K562 (cell line): ENCODE measurements around the gene DIAPH1. TPM values are rescaled to one million over a fixed set of nuclear protein-coding genes. Genes with fewer than 3 reads are reported as not detected.

Experiments used
- ATAC-seq: fragments of 200-7000 bp; cut with Tn5 transposase; 3 replicates; pipeline ENCODE4 v1.9.1; 2020; ENCODE audit warnings: moderate library complexity
- BruUV-seq: library from RNA; stranded (reverse); fragments of 400-500 nt; replicated peaks from 2 replicates; lab custom pipeline; 2021; lab: Mats Ljungman, UMichigan
- CTCF ChIA-PET: fragments of 300-600 bp; formaldehyde crosslinking; extraction: SDS; loops from one replicate; lab custom pipeline; 2021; ENCODE audit warnings: low intra/inter-chr PET ratio; lab: Yijun Ruan, JAX
- POLR2A ChIA-PET: fragments of 300-600, 350-650 bp; sonication (Branson Sonifier 250); formaldehyde crosslinking; extraction: SDS; loops from one replicate; lab custom pipeline; 2021; ENCODE audit warnings: antibody characterized with exemption, inconsistent platforms; lab: Yijun Ruan, JAX
- DNase-seq, 4 experiments: peaks; one replicate each; pipeline versions ENCODE4 v3.0.0 to v3.0.0-alpha.2; 2011 to 2018; ENCODE audit warnings: low spot score in 3 of 4, mixed read lengths in 3 of 4; ENCODE audit errors: extremely low read depth in 1 of 4
- FAIRE-seq: peaks from 2 replicates; lab custom pipeline; 2011; peaks lifted over from hg19 to GRCh38; lab: Jason Lieb, UNC
- H2AFZ ChIP-seq: 2 replicates; pipeline ENCODE4 v1.6.0; 2011; ENCODE audit warnings: low read depth, low read length, control low read depth, inconsistent platforms
- H3K27ac ChIP-seq: fragments of 200-600 bp; 3 replicates; pipeline ENCODE4 v1.8.0; 2011; ENCODE audit warnings: low read depth, mild to moderate bottlenecking, control low read depth, inconsistent platforms, low read length, moderate library complexity, mixed read lengths; ENCODE audit errors: extremely low read depth
- H3K27me3 ChIP-seq, 2 experiments: fragments of 300-600 bp in 1 of 2; 2 replicates in 1 of 2; 3 replicates in 1 of 2; pipeline versions ENCODE4 v1.6.0 to v1.8.0; 2011; ENCODE audit warnings: inconsistent platforms in 2 of 2, low read length in 2 of 2, mild to moderate bottlenecking in 1 of 2, mixed read lengths in 1 of 2, moderate library complexity in 1 of 2; ENCODE audit not compliant: control insufficient read depth in 2 of 2, insufficient read depth in 2 of 2
- H3K36me3 ChIP-seq: fragments of 300-600 bp; 3 replicates; pipeline ENCODE4 v1.8.0; 2011; ENCODE audit warnings: mild to moderate bottlenecking, low read length, inconsistent platforms; ENCODE audit not compliant: control insufficient read depth, insufficient read depth
- H3K4me1 ChIP-seq, 2 experiments: fragments of 200-600 bp in 1 of 2; replicated peaks in 1 of 2; 2 replicates in 1 of 2; 3 replicates in 1 of 2; pipeline versions ENCODE4 v1.5.1 to v1.8.0; 2011; ENCODE audit warnings: inconsistent platforms in 2 of 2, low read length in 2 of 2, mild to moderate bottlenecking in 1 of 2, mixed read lengths in 1 of 2, moderate library complexity in 1 of 2; ENCODE audit not compliant: control insufficient read depth in 2 of 2, insufficient read depth in 2 of 2
- H3K4me2 ChIP-seq: 2 replicates; pipeline ENCODE4 v1.6.1; 2011; ENCODE audit warnings: low read length, control low read depth, inconsistent platforms, mixed read lengths; ENCODE audit not compliant: insufficient read depth
- H3K4me3 ChIP-seq: fragments of 200-600 bp; sonication (generic), shearing (Covaris generic); 2 replicates; pipeline ENCODE4 v1.5.1; 2016; ENCODE audit warnings: control low read depth, inconsistent platforms
- H3K79me2 ChIP-seq: fragments of 200-600 bp; 3 replicates; pipeline ENCODE4 v1.8.0; 2011; ENCODE audit warnings: low read length, inconsistent platforms; ENCODE audit not compliant: control insufficient read depth, insufficient read depth
- H3K9ac ChIP-seq, 2 experiments: 2 replicates each; pipeline versions ENCODE4 v1.6.0 to v1.6.1; 2011; ENCODE audit warnings: low read depth in 2 of 2, low read length in 2 of 2, control low read depth in 1 of 2, inconsistent platforms in 1 of 2, mild to moderate bottlenecking in 1 of 2, mixed read lengths in 1 of 2; ENCODE audit not compliant: insufficient read depth in 1 of 2
- H3K9me1 ChIP-seq: one replicate; pipeline ENCODE4 v1.6.0; 2011; ENCODE audit warnings: inconsistent platforms, mild to moderate bottlenecking, low read length, moderate library complexity; ENCODE audit not compliant: control insufficient read depth, insufficient read depth
- H3K9me3 ChIP-seq: replicated peaks from 2 replicates; pipeline ENCODE4 v1.5.1; 2011; ENCODE audit warnings: low read depth, low read length, inconsistent platforms; ENCODE audit not compliant: control insufficient read depth, insufficient read depth
- H4K20me1 ChIP-seq: replicated peaks from 2 replicates; pipeline ENCODE4 v1.6.1; 2011; ENCODE audit warnings: low read length, inconsistent platforms, mixed read lengths; ENCODE audit not compliant: control insufficient read depth, insufficient read depth
- ARID1B ChIP-seq: fragments of 450-650 bp; IDR thresholded peaks from 2 replicates; pipeline ENCODE4 v1.6.1; 2016; ENCODE audit warnings: antibody characterized with exemption, mild to moderate bottlenecking, inconsistent platforms
- CBX8 ChIP-seq: fragments of 200-600 bp; sonication (generic); IDR thresholded peaks from 2 replicates; pipeline ENCODE4 v1.6.1; 2012; ENCODE audit warnings: borderline replicate concordance, mixed run types, low read depth, mild to moderate bottlenecking, moderate library complexity, mixed read lengths, low read length, control low read depth, inconsistent platforms; ENCODE audit not compliant: poor library complexity, severe bottlenecking; ENCODE audit errors: extremely low read depth
- FOXM1 ChIP-seq, 2 experiments: fragments of 450-650 bp in 1 of 2; sonication (generic) in 1 of 2; formaldehyde crosslinking in 1 of 2; IDR thresholded peaks; 2 replicates each; pipeline versions ENCODE4 v1.6.1 to v1.9.0; 2017 to 2022; ENCODE audit warnings: low read depth in 2 of 2, mild to moderate bottlenecking in 2 of 2, missing genetic modification reagents in 1 of 2, moderate library complexity in 1 of 2
- HMGXB4 ChIP-seq: sonication (generic); formaldehyde crosslinking; IDR thresholded peaks from 2 replicates; pipeline ENCODE4 v1.8.1; 2023; ENCODE audit warnings: mild to moderate bottlenecking, missing genetic modification reagents
- IRF2 ChIP-seq: sonication (generic); formaldehyde crosslinking; IDR thresholded peaks from 2 replicates; pipeline ENCODE4 v1.8.1; 2022; ENCODE audit warnings: mild to moderate bottlenecking, missing genetic modification reagents
- NEUROD1 ChIP-seq: fragments of 150-350 bp; IDR thresholded peaks from 2 replicates; pipeline ENCODE4 v1.6.1; 2014; ENCODE audit warnings: borderline replicate concordance, low read length, low read depth; ENCODE audit not compliant: partially characterized antibody
- NFYB ChIP-seq: IDR thresholded peaks from 2 replicates; pipeline ENCODE4 v1.6.1; 2011; ENCODE audit warnings: mild to moderate bottlenecking, moderate library complexity; ENCODE audit not compliant: insufficient read length; ENCODE audit errors: extremely low read depth
- SAP30 ChIP-seq: fragments of 200-600 bp; sonication (generic); IDR thresholded peaks from 2 replicates; pipeline ENCODE4 v1.6.1; 2012; ENCODE audit warnings: borderline replicate concordance, low read depth, mild to moderate bottlenecking, moderate library complexity, low read length, control low read depth, inconsistent platforms; ENCODE audit not compliant: insufficient read depth, poor library complexity, severe bottlenecking
- SMC3 ChIP-seq: conservative IDR thresholded peaks from 2 replicates; pipeline ENCODE4 v1.6.1; 2011; ENCODE audit warnings: low read depth, low read length, improper control_type of control experiment; ENCODE audit not compliant: insufficient read depth
- TCF3 ChIP-seq: sonication (generic); formaldehyde crosslinking; IDR thresholded peaks from 2 replicates; pipeline ENCODE4 v1.4.0; 2020; ENCODE audit warnings: mild to moderate bottlenecking, missing genetic modification reagents
- ZBTB7A ChIP-seq: IDR thresholded peaks from 2 replicates; pipeline ENCODE4 v1.6.1; 2011; ENCODE audit warnings: low read depth, mild to moderate bottlenecking, low read length, moderate library complexity, borderline replicate concordance; ENCODE audit not compliant: control insufficient read depth
- WGBS: fragments of 100-300 bp; shearing (Covaris generic); methylation state at CpG from one replicate; pipeline ENCODE4 v1.1.6; 2016; ENCODE audit warnings: low coverage, mixed read lengths; ENCODE audit not compliant: insufficient coverage; ENCODE audit errors: missing lambda C conversion rate; 5-methylcytosine and 5-hydroxymethylcytosine counted together
- in situ Hi-C: fragments of 300-500 bp; cut with MboI; formaldehyde crosslinking; loops from 4 replicates; pipeline ENCODE4 v1.15.0; 2018; ENCODE audit warnings: inconsistent platforms, mixed read lengths
- intact Hi-C: fragments of 100-400 bp; cut with micrococcal nuclease; formaldehyde crosslinking; loops from 2 replicates; pipeline ENCODE4 v1.14.2; 2022
- polyA plus RNA-seq, 8 experiments: library from polyadenylated mRNA; depleted of rRNA in 4 of 8; stranded (reverse) in 5 of 8; unstranded in 3 of 8; fragments of >200 nt; fragmentation: Nextera tagmentation in 2 of 8; fragmentation: Illumina TruSeq in 1 of 8; extraction: Ambion mirVana in 2 of 8; extraction: Trizol in 1 of 8; gene quantifications; 2 replicates each; pipeline versions ENCODE4 v1.2.1 to v1.2.3, GENCODE V29; 2011 to 2014; ENCODE audit warnings: inconsistent platforms in 1 of 8, missing spikeins in 1 of 8
- total RNA-seq, 7 experiments: library from RNA; depleted of rRNA in 6 of 7; stranded (reverse); fragments of >200 nt in 6 of 7; fragmentation: Illumina TruSeq in 2 of 7; extraction: Trizol in 2 of 7; gene quantifications; 2 replicates each; pipeline versions ENCODE4 v1.2.1 to v1.2.3, GENCODE V29; 2011 to 2021; ENCODE audit warnings: low replicate concordance in 1 of 7

The DIAPH1 gene
- total and polyA plus RNA-seq, 9 of the 15 experiments (the other 6 are each of a cell fraction or from before 2014, with no cell fraction given): 60.8 to 328 (median 97.8) TPM

DNA sequence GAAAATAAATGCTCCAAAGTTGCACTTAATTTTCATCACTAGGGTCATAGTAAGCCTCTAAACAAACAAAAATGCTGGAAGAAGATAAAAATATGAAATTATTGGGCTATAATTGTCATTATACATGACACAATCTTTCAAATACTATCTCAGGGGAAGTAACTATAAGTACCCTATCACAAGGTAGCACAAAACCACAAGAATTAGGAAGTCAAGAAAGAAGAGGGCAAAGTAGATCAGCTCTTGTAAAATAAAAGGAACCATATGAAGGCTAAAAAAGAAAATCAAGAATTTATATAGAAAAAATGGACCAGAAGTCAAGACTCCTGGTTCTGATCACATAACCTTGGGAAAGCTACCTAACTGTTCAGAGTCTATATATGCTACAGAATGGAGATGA, 48.1 kb downstream of the DIAPH1 start:
- no peak for DNase-seq
- TF ChIP-seq TCF3 (peak; percentile 37; the same call in 1 of the 2 replicates), IRF2 (CRISPR knock-in tag) (no peak), ARID1B (0 out of 2 replicates have a peak, but pooled peaks have one; percentile 22)
- 0 out of 3 replicates have a peak, but pooled peaks cover 4% of the 10 kb centered on the region for H3K79me2 ChIP-seq
- H3K27me3 ChIP-seq: no peaks in the 10 kb centered on the region
- CTCF ChIA-PET: no interaction called here
- BruUV-seq: no TSS peak
- intact Hi-C loops: no loop called here
- no peaks in the 10 kb centered on the region for H3K9me3 ChIP-seq
- POLR2A ChIA-PET: no interaction called here
- no peak overlapping the region for H3K4me3 ChIP-seq
- peaks cover 94% of the 10 kb centered on the region for H3K36me3 ChIP-seq
- H3K9ac ChIP-seq: no peak overlapping the region
- H3K4me2 ChIP-seq: no peak overlapping the region
- in situ Hi-C loops: no loop called here
- H3K4me1 ChIP-seq: 0 out of 5 replicates have a peak, but pooled peaks cover 0 to 7% of the 10 kb centered on the region in 2 experiments
- no peaks in the 10 kb centered on the region for H3K9me1 ChIP-seq
- ATAC-seq: no peak
- no peak for FAIRE-seq
- no peak overlapping the region for H2AFZ ChIP-seq
- H4K20me1 ChIP-seq: no peaks in the 10 kb centered on the region
- H3K27ac ChIP-seq: no peak overlapping the region

DNA sequence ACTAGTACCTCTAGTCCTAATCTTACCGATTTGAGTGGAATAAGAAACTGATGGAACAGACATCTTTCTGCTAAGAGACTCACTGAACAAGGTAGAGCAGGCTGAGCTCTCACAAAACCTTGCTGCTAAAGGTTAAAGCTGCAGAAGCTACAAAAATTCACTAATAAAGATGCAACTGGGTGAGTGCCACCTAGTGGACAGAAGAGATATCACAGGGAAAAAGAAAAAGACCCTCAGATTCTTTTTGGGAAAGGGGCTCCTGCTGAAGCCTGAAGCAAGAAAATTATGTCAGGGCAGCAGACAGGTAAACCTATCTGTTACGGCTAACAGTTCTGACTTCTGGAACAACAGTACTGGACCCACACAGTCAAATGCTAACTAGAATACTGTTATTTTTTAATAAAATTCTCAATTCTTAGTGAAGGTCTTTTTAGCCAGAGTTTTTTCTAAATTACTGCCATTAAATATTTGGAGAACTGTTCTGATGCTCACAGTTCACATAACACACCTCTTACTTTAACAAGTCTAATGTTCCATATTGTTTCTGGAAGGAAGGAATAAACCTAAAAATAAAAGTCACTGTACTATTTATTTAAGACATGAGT, 51.2 kb downstream of the DIAPH1 start:
- in situ Hi-C loops: loop anchor here (10.0 kb wide), 1 partner anchor 333 kb away; no protein-coding TSS in a partner anchor
- no peaks in the 10 kb centered on the region for H3K9me1 ChIP-seq
- FAIRE-seq (no peak), ATAC-seq (no peak), DNase-seq (peak in 2 of 4 experiments; percentile 25 to 29)
- ChIA-PET CTCF (interaction anchor here (0.8 to 1.6 kb wide), 3 partner anchors 155 to 355 kb away, joined by 4 to 5 read pairs (median 5); partner anchors contain the start of genes PCDHGA10 and TAF7), POLR2A (interaction anchor here (1.0 kb wide), 1 partner anchor 10 kb away, joined by 4 read pairs; no protein-coding TSS in a partner anchor)
- WGBS: 40% methylated on average over 2 of the region's 2 CpGs
- H3K9me3 ChIP-seq: no peaks in the 10 kb centered on the region
- no TSS peak for BruUV-seq
- H3K4me2 ChIP-seq: no peak overlapping the region
- H3K27ac ChIP-seq: no peak overlapping the region
- peaks cover 27% of the 10 kb centered on the region for H3K79me2 ChIP-seq
- 0 out of 5 replicates have a peak, but pooled peaks cover 0 to 12% of the 10 kb centered on the region in 2 experiments for H3K4me1 ChIP-seq
- peaks cover 98% of the 10 kb centered on the region for H3K36me3 ChIP-seq
- no peak overlapping the region for H3K4me3 ChIP-seq
- no peaks in the 10 kb centered on the region for H4K20me1 ChIP-seq
- intact Hi-C loops: no loop called here
- H3K27me3 ChIP-seq: no peaks in the 10 kb centered on the region
- no peak overlapping the region for H2AFZ ChIP-seq
- no peak overlapping the region for H3K9ac ChIP-seq
- TF ChIP-seq HMGXB4 (CRISPR knock-in tag): no peak
- no peak for TF ChIP-seq NFYB
- TF ChIP-seq SAP30: no peak
- TF ChIP-seq CBX8: no peak
- TF ChIP-seq ZBTB7A: peak; percentile 64; the same call in 1 of the 2 replicates
- TF ChIP-seq NEUROD1: no peak
- no peak for TF ChIP-seq FOXM1 (IDR thresholded peaks at IDR 0.05; ENCODE audit: low read depth)
- TF ChIP-seq FOXM1 (CRISPR knock-in tag; IDR thresholded peaks at IDR 0.05; ENCODE audit: low read depth): no peak
- TF ChIP-seq SMC3: 0 out of 2 replicates have a peak, but pooled peaks have one; percentile 15
